ENCODE data around the gene ITGAV.

Gene ITGAV

DNA sequence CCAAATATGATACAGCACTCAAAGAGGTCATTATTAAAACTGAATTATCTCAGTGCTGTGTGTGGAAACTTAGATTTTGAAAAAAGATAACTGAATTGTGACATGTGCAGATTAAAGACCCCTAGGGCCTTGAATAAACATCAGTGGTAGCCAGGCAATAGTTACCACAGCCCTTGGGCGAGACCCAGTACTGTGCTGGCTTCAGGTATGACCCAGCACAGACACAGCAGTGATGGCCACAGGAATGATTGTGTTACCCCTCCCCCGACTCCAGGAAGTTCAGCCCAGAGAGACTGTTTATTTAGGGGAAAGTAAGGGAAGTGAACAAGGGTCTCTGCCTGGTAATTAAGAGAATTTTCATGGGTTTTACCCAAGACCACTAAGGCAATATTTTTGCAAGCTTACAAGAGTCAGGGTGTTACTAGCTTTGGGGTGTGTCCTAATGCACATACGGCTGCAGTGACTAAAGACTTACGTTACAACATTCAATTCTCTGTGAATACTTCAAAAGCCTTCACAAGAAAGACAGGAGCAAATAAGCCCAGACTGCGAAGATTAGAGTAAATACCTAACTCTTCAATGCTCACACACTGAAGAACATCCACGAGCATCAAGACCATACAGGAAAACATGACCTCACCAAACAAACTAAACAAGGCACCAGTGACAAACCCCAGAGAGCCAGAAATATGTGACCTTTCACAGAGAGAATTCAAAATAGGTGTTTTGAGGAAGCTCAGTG, 28.2 kb upstream of the ITGAV start:
- no peak for TF ChIP-seq POLR2AphosphoS5 (IDR thresholded peaks at IDR 0.05; ENCODE audit: low read depth, low read length)
- no peak for TF ChIP-seq FOXP2 (optimal IDR thresholded peaks at IDR 0.05; ENCODE audit: borderline replicate concordance, extremely low read depth, extremely low read length, insufficient read depth)
- TF ChIP-seq TAF1 (IDR thresholded peaks at IDR 0.05; ENCODE audit: borderline replicate concordance, insufficient read depth, low read length) = no peak
- TF ChIP-seq, protein P1, sequence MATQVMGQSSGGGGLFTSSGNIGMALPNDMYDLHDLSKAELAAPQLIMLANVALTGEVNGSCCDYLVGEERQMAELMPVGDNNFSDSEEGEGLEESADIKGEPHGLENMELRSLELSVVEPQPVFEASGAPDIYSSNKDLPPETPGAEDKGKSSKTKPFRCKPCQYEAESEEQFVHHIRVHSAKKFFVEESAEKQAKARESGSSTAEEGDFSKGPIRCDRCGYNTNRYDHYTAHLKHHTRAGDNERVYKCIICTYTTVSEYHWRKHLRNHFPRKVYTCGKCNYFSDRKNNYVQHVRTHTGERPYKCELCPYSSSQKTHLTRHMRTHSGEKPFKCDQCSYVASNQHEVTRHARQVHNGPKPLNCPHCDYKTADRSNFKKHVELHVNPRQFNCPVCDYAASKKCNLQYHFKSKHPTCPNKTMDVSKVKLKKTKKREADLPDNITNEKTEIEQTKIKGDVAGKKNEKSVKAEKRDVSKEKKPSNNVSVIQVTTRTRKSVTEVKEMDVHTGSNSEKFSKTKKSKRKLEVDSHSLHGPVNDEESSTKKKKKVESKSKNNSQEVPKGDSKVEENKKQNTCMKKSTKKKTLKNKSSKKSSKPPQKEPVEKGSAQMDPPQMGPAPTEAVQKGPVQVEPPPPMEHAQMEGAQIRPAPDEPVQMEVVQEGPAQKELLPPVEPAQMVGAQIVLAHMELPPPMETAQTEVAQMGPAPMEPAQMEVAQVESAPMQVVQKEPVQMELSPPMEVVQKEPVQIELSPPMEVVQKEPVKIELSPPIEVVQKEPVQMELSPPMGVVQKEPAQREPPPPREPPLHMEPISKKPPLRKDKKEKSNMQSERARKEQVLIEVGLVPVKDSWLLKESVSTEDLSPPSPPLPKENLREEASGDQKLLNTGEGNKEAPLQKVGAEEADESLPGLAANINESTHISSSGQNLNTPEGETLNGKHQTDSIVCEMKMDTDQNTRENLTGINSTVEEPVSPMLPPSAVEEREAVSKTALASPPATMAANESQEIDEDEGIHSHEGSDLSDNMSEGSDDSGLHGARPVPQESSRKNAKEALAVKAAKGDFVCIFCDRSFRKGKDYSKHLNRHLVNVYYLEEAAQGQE (IDR thresholded peaks at IDR 0.05; ENCODE audit: insufficient read depth in 1 of 2, low read depth in 2 of 2, low read length in 2 of 2) = no peak
- TF ChIP-seq SIN3A (IDR thresholded peaks at IDR 0.05; ENCODE audit: borderline replicate concordance, insufficient read depth, low read length) = no peak

GRCh38 chr2:186562209-186562578, 27.7 kb upstream of the ITGAV start:
- no peak for TF ChIP-seq TAF1 (IDR thresholded peaks at IDR 0.05; ENCODE audit: borderline replicate concordance, insufficient read depth, low read length)
- TF ChIP-seq SIN3A (IDR thresholded peaks at IDR 0.05; ENCODE audit: borderline replicate concordance, insufficient read depth, low read length) = no peak
- no peak for TF ChIP-seq POLR2AphosphoS5 (IDR thresholded peaks at IDR 0.05; ENCODE audit: low read depth, low read length)
- TF ChIP-seq, protein P1 (IDR thresholded peaks at IDR 0.05; ENCODE audit: insufficient read depth in 1 of 2, low read depth in 2 of 2, low read length in 2 of 2) = no peak
- no peak for TF ChIP-seq FOXP2 (optimal IDR thresholded peaks at IDR 0.05; ENCODE audit: borderline replicate concordance, extremely low read depth, extremely low read length, insufficient read depth)

DNA sequence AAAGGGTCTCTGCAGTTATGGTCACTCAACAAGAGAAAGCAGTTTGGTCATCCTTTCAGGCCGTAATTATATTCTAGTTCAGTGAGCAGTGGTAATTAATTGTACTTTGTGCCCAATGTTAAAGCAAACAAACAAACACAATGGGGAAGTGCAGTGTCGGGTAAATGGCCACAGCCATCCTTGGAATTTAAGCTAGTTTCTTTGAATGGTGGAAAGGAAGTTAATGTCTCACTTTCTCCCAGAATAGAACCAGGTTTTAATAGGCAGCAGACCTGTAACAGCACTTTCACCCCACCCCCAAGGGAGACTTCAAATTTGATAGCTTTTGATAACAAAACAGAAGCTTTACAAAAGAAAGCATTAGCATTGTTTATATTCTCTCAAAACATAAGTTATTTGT, 20.0 kb upstream of the ITGAV start:
- TF ChIP-seq SIN3A (IDR thresholded peaks at IDR 0.05; ENCODE audit: borderline replicate concordance, insufficient read depth, low read length) (no peak), POLR2AphosphoS5 (IDR thresholded peaks at IDR 0.05; ENCODE audit: low read depth, low read length) (no peak), FOXP2 (optimal IDR thresholded peaks at IDR 0.05; ENCODE audit: borderline replicate concordance, extremely low read depth, extremely low read length, insufficient read depth) (no peak), TAF1 (IDR thresholded peaks at IDR 0.05; ENCODE audit: borderline replicate concordance, insufficient read depth, low read length) (no peak)
- TF ChIP-seq, protein P1 (IDR thresholded peaks at IDR 0.05; ENCODE audit: insufficient read depth in 1 of 2, low read depth in 2 of 2, low read length in 2 of 2) = no peak

GRCh38 chr2:186570604-186571003, 19.3 kb upstream of the ITGAV start:
- TF ChIP-seq SIN3A (IDR thresholded peaks at IDR 0.05; ENCODE audit: borderline replicate concordance, insufficient read depth, low read length) (no peak), FOXP2 (optimal IDR thresholded peaks at IDR 0.05; ENCODE audit: borderline replicate concordance, extremely low read depth, extremely low read length, insufficient read depth) (no peak), POLR2AphosphoS5 (IDR thresholded peaks at IDR 0.05; ENCODE audit: low read depth, low read length) (no peak), TAF1 (IDR thresholded peaks at IDR 0.05; ENCODE audit: borderline replicate concordance, insufficient read depth, low read length) (no peak)
- TF ChIP-seq, protein P1 (IDR thresholded peaks at IDR 0.05; ENCODE audit: insufficient read depth in 1 of 2, low read depth in 2 of 2, low read length in 2 of 2) = no peak

All from PFSK-1 (cell line).